NK-92 treated with Interleukin-12 subunit alpha and Interleukin-12 subunit beta, amount 100 ng/mL, for 24 hours (cell line): ENCODE measurements around the gene FGFR2.
"Not testable (repeated sequence)": the region's sequence is repeated elsewhere in the genome, so short reads cannot be mapped to it uniquely, and the experiment has no call there.

Experiments
- DNase-seq: peaks from one replicate; lab custom pipeline; 2025; lab: John Stamatoyannopoulos, UW

FGFR2 gene

GRCh38 chr10:121590772-121591171, 7.5 kb downstream of the FGFR2 start:
- DNase-seq, result no peak

DNA sequence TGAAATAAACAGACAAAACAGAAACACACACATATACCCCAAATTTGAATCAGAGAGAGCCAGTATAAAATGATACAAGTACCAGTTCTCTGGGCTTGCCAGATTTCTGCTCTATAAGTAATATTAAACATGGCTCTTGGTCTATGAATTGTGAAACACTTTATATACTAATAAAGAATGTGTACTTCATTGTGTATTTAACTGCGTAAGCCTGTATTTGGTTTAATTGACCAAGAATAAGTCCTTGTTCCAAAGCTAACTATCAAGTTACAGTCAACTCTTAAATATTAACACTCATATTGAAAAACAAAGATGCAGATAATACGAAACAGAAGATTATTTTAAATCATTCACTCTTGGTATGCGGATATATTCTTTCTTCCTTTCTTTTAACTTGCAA, 8.7 kb downstream of the FGFR2 start:
- DNase-seq, result no peak

DNA sequence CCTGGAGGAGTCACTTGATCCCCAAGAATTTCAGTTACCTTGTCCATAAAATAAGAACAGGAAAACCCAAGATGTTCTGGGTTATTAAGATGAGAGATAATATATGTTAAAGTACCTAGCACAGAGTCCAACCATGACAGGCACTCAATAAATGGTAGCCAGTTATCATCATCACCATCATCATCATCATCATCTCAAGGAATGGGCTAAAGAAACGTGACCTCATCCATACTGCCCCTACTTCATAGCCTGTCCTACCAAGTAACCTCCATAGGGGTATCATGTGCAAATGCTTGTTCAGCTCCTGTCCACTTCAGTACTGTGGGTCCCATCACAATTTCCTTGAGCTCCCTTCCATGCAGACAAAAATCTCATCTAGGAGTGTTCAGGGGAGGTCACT, 14.4 kb downstream of the FGFR2 start:
- DNase-seq, result no peak

DNA sequence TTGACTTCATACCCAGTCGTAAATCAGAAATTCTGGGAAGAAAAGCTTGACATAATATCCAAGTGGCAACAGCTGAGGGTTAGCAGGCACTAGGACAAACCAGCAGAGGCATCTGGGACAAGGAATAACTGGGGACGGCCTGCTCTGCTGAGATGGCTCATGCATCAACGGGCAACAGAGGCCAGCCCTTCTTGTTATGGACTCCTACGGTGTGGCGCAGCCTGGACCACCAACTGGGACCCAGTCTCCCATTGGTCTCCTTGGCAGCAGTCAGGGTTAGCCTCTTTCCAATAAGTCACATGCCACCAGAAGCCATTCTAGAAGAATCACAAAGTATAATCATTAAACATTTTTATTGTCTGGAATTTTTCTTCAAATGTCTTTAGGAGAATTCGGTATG, 15.0 kb downstream of the FGFR2 start:
- no peak for DNase-seq

- no peak for DNase-seq
These were observed 17.7 kb downstream of the FGFR2 start for GRCh38 chr10:121580276-121581116.

GRCh38 chr10:121579656-121580055, 18.6 kb downstream of the FGFR2 start:
- DNase-seq, result no peak

DNA sequence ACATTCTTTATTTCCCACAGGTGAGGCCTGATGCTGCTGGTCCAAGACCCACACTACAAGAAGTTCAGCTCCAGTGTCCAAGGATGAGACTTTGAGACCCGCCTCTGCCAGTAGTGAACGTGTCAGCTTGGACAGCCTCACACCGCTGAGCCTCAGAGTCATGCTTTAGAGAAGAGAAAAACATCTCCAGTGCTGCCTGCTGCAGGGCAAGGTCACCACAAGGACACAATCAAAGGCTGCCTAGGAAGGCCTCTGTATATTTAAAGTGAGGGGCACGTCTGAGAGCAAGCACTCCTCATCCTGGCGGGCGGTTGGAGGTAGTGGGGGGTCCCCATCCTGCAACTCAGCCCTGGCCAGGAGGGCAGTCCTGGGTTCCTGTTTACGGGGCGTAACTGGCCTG, 19.3 kb downstream of the FGFR2 start:
- no peak for DNase-seq

GRCh38 chr10:121578298-121578697, 19.9 kb downstream of the FGFR2 start:
- DNase-seq, result no peak

DNA sequence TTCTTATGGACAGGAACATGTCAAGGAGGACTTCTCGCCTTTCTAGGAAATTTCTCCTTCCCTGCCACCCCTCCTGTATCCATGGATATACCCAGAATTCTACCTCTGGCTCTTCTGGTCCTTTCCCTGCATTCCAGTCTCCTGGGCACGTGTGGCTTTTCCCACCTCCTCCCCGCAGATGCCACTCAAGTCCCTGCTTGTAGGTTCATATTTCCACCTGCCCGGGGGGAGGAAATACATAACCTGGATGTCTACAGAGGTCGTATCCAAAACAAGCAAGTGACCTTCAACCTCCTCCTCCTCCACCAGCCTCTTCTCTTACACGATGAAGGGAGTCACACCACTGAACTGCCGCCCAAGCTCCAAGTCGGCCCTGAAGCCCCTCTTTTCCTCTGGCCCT, 20.7 kb downstream of the FGFR2 start:
- no peak for DNase-seq

DNA sequence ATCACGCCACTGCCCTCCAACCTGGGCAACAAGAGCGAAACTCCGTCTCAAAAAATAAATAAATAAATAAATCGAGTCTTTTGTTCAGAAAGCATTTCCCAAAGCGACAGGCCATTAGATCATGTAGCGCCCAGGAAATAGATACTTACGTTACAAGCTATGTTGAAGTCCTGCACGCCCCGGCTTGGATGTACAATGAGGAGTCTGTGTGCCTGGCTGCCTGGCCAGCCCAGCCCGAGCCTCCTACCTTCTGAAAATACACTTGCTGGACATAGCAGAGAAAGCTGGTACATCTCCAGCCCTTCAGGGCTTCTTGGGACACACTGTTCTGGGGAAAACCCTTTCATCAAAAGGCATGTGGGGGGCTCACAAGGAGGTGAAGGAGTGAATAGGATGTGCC, 22.1 kb downstream of the FGFR2 start:
- no peak for DNase-seq

DNA sequence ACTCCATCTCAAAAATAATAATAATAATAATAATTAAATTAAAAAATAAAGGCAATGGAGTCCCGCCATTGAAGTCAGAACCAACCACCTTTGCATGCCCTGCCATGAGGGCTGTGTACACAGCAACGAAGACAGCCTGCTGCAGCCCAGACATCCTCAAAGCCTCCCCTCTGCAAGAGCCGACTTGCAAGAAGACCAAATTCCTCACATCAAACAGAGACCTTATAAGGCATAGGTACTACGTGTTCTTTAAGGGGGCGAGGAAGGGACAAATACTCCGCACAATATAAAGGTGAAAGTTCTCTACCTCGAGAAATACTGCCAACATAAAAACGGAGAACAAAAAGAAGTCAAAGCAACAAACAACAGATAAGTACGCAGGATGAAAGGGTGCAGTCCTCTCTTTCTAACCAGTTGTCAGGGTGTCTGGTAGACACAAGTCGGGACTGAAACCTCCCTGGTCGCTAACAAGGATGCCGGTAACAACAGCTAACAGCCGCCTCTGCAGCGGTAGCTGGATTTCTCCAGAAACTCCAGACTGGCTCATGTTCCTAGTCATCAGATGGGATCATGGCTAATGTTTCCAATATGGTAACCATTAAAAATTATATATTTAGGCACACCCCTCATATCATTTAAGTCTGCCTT, 23.6 kb downstream of the FGFR2 start:
- DNase-seq, result no peak

DNA sequence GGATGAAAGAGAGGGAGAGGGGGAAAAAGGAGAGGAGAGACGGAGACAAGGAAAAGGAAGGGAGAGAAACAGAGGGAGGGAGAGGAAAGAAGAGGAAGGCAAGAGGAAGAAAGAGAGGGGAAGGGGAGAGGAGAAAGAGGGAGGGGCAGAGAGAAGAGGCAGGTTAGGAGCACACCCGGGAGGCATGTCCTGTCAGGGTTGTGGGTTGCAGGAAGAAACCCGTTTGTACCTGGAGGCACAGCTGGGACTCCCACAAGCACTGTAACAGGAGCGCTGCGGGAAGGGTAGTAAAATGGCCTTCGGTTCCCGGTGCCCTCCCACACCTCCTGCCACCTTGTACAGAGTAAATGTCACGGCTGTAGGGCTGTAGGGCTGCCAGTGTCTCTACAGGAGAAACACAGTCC, 24.7 kb downstream of the FGFR2 start:
- no peak for DNase-seq

DNA sequence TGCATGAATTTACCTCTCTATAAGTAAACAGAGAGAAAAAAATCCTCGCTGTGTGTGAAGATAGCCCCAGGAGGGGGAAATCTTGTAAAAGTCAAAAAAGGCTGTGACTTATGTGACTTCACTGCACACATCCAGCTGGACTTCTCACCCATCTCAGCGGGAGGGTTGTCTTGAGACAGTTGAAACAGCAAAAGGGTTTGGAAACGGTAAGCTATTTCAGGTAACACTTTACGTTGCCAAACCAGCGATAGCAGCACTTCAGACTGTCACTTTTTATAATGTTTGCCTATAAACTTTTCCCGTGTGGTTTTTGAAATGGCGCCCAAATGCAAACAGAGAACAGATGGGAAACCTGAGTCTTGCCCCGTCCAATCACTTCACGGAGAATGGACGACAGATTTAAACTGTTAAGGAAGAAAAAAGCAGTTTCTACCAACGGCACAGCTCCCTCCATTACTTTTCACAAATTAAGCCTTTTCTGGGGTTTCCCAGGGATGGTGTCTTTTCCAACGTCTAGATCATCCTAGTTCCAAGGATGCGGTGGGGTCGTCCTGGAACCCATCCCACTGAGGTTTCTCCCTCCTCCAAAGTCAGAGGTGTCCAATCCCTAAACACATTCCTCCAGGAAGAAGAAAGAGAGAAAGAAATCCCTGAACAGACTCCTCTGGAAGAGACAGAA, 25.2 kb downstream of the FGFR2 start:
- DNase-seq, result no peak

GRCh38 chr10:121570315-121570714, 27.9 kb downstream of the FGFR2 start:
- no peak for DNase-seq

DNA sequence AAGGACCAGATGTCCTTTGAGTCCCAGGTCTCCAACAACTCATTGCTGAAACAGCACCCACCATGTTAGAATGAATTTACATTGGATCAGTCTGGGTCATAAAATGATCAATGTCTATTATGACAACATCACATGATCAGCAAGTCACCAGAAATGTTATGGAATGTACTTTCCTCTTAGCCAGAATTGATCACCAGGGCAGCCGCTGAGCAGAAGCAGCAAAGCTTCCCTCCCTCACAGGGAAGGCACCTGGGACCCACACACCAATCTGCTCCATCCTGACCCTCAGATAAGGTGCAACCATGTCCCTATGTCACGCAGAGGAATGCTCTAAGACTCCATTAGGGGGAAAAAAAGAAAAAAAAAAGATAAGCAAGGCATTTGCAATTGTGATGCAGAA, 30.0 kb downstream of the FGFR2 start:
- no peak for DNase-seq

DNA sequence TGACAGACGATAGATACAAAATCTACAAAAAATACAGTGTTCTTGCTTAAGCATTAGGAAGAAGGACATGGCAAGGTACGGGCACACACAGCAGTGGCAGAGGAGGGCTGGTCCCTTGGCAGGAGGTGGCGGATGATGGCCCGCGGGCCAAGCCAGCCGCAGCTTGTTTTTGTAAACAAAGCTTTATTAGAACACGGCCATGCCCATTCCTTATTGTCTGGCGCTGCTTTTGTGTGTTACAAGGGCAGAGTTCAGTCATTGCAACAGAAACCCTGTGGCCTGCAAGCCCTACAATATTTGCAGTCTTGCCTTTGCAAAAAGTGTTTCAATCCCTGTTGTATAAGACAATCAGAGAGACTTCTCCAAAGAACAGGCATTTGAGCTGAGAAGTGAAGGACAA, 30.7 kb downstream of the FGFR2 start:
- DNase-seq, result no peak

- DNase-seq, result no peak
These were observed 31.5 kb downstream of the FGFR2 start for GRCh38 chr10:121566755-121567154.

GRCh38 chr10:121559326-121560026, 38.8 kb downstream of the FGFR2 start:
- no peak for DNase-seq

DNA sequence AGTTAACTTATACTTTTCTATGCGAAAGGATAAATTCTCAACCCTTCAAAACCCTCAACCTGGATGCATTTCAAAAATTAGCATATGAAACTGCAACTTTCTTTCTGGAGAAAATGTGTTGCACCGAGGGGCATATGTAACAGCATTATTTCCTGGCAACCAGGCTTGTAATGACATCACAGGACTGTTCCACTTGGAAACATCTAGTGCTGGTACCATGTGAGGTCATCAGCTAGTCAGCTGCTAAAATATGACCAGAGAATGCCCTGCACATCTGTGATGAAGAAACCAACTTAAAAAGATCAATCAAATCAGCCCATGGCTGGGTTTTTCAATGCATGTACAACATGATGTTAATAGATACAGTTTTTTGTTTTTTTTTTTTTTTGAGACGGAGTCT, 40.0 kb downstream of the FGFR2 start:
- DNase-seq, result no peak

DNA sequence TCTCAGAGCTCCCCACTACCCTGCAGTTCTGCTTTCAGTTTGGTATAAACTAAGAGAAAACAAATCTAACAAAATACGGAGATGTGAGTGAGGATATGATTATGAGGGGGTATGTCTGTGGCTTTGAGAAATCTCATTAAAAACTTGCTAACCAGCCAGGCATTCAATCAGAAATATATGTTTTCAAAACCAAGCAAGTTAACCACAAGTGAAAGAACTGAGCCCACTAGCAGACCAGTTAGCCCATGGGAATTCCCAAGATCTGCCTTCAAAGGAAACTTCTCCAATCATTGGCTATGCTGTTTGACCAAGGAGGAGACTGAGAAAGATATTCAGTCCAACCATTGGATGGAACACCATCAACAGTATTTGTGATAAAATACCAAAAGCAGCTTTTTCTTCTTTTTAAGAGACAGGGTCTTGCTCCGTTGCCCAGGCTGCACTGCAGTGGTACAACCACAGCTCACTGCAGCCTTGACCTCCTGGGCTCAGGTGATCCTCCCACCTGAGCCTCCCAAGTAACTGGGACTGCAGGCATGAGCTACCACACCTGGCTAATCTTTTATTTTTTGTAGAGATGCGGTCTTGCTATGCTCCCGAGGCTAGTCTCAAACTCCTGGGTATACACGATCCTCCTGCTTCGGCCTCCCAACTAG, 41.2 kb downstream of the FGFR2 start:
- no peak for DNase-seq

DNA sequence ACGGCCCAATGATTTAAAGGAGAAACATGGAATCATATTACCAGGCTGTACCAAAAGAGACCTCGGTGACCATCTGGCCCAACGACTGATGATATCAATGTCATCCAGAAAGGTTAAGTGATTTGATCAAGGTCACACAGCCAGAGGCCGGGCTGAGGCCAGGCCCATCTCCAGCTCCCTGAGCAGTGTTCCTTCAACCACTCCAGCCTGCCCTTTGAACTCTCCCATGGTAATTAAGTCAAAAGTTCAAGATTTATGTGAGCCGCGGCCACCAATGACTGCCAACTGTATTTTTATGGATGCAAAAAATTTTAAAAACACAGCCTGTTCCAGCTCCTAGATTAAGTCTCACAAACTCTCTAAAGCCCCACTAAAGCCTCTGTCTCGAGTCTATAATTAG, 41.8 kb downstream of the FGFR2 start:
- DNase-seq, result no peak

- not testable (repeated sequence) for DNase-seq
These were observed 43.3 kb downstream of the FGFR2 start for GRCh38 chr10:121554916-121555315.
